Uterus (tissue), 2 donors: Measurements from ENCODE around the gene TMC6.

ENCODE experiments used
- POLR2A ChIP-seq, 2 donors: fragments of 450-650 bp; IDR thresholded peaks; one replicate each; pipeline ENCODE4 v1.6.1; 2016; ENCODE audit warnings: antibody characterized with exemption in 2 of 2, mild to moderate bottlenecking in 1 of 2, moderate library complexity in 1 of 2
- TF ChIP-seq, protein P1 (sequence below), 4 experiments: fragments of 200-600 bp in 2 of 4; fragments of 450-650 bp in 2 of 4; sonication (generic) in 2 of 4; IDR thresholded peaks; one replicate each; pipeline ENCODE4 v1.5.1; 2016 to 2019; ENCODE audit warnings: antibody characterized with exemption in 4 of 4, mild to moderate bottlenecking in 2 of 4, moderate library complexity in 1 of 4

DNA sequence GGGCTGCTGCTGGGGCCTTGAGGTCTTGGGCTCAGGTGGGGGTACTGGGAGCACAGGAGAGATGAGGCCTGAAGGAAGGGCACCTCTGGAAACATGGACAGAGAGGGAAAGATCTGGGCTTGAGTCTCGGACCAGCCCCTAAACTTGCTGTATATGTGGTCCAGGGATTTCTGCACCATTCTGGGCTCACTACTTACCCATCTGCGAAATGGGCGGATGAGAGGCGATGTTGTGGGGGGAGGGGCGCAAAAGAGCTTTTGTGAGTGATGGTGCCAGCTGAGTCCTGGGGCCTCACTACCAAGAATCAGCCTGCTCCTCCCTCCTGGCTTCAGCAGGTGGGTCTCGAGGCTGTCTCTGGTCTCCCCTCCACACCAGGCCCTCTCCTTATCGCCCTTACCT is 17.9 kb upstream of the TMC6 start:
- TF ChIP-seq, protein P1, sequence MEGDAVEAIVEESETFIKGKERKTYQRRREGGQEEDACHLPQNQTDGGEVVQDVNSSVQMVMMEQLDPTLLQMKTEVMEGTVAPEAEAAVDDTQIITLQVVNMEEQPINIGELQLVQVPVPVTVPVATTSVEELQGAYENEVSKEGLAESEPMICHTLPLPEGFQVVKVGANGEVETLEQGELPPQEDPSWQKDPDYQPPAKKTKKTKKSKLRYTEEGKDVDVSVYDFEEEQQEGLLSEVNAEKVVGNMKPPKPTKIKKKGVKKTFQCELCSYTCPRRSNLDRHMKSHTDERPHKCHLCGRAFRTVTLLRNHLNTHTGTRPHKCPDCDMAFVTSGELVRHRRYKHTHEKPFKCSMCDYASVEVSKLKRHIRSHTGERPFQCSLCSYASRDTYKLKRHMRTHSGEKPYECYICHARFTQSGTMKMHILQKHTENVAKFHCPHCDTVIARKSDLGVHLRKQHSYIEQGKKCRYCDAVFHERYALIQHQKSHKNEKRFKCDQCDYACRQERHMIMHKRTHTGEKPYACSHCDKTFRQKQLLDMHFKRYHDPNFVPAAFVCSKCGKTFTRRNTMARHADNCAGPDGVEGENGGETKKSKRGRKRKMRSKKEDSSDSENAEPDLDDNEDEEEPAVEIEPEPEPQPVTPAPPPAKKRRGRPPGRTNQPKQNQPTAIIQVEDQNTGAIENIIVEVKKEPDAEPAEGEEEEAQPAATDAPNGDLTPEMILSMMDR (IDR thresholded peaks at IDR 0.05), result no peak
- no peak for TF ChIP-seq POLR2A (IDR thresholded peaks at IDR 0.05)
